GM18909 (cell line): ENCODE results near the gene PACSIN2.
"Not testable (repeated sequence)": the region's sequence is repeated elsewhere in the genome, so short reads cannot be mapped to it uniquely, and the experiment has no call there.

Experiments
- ATAC-seq: cut with Tn5 transposase; IDR thresholded peaks from one replicate; pipeline ENCODE4 v1.9.1; 2021; ENCODE audit warnings: mild to moderate bottlenecking; ENCODE audit not compliant: unreplicated experiment, poor library complexity

PACSIN2 gene

DNA sequence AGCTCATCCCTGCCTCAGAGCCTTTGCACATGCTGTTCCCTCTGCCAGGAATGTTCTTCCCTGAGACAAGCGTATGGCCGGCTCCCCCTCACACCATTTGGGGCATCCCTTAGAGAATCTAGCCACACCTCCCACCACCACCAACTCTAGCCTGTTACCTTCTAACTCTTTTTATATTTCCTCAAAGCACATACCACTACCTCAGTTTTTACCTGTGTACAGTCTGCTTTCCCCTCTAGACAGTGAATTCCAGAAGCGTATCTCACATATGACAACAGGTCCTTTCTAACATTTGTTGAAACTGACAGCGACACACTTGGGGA is 82.8 kb downstream of the PACSIN2 start:
- ATAC-seq, result no peak

- peak; percentile 46 for ATAC-seq
Measured at GRCh38 chr22:42931421-42932196, 83.3 kb downstream of the PACSIN2 start.

DNA sequence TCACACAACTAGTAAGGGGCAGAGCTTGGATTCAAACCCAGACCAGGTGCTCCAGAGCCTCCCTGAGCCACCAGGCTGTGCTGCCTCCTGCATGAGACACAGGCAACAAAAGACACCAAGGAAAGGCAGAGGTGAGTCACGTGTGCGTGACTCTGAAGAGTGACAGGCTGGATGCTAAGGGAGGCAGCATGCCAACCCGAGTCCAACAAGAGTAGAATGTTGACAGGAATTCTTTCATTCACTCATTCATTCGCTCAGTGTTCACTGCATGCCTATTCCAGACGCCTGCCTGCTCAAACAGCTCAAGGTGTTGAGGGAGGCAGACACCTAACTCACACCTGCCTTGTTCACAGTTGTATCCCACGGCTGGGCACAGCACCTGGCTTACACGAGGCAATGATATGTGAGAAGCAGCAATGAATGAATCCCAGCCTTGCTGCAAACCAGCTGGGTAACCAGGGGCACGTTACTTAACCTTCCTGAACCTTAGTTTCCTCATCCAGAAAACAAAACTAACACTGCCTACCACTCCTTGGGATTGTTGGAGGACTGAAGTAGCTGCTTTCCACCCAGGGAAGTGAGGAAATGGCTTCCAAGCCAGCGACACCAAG is 84.0 kb downstream of the PACSIN2 start:
- peak; percentile 13 for ATAC-seq

DNA sequence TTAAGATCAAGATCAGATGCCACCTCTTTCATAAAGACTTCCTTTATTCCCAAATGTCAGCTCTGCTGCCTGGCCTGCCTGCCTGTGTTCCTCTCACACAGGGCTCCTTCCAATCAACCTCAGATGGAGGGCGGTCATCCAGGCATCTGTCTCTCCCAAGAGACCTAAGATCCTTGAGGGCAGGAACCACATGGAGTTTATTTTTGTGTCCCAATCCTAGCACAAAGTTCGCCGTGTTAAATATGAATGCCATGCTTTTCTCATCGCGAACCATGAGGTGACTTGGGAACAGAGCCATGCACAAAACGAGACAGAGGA is 85.2 kb downstream of the PACSIN2 start:
- ATAC-seq, result no peak

DNA sequence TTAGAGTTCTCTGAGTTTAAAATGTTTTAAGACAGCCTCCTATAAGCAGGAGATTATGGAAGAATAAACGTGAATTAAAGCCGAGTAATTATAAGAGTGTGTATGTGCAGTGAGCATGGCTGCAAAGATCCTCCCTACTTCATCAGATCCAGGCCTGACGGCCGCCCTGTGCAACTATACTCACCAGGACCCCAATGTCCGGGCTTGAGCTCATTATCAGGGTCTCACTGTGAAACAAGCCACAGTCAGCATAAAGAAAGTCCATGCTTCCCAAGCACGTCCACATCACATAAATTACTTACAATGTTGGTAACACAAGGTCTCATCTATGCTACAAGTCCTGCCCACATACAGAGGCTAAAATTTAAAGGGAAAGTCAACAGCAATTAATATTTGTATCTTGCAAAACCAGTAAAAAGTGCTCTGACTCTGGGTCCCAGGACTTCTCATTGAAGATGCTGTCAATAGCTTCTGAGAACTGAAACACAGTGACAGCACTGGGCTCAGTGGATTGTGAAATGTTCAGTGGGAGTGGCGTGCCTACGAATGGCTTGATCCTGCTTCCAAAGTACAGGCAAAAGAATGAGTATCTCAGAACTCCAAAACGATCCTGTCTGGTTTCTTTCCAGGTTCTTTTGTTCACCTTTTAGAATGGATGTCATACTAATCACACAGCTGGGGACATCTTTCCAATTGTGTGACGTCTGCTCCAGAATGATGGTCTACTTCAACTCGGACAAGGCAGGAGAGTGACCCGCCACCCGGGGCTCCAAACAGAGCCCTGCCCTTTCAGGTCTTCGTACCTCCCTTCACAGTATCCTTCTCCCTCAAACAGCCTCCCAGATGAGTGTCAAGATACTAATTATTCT is 85.7 kb downstream of the PACSIN2 start:
- ATAC-seq, result no peak

DNA sequence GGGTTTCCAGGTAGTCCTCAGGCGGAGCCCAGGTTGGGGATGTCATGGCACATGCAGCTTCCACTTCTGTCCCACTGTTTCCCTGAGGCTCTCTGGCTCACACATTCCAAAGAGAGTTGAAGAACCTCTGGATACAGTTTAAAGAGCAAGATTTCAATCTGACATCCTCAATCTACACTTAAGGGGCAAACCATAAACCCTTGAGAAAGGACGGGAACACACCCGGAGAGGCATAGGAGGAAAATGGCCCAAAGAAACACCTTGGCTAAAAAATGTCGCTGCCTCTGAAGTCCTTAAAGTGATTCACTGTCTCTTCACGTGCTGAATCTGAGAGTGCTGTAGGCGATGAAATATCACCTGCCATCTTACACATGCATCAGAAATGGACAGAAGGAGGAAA is 87.0 kb downstream of the PACSIN2 start:
- no peak for ATAC-seq

- no peak for ATAC-seq
Measured at GRCh38 chr22:42926768-42927167, 88.2 kb downstream of the PACSIN2 start.

DNA sequence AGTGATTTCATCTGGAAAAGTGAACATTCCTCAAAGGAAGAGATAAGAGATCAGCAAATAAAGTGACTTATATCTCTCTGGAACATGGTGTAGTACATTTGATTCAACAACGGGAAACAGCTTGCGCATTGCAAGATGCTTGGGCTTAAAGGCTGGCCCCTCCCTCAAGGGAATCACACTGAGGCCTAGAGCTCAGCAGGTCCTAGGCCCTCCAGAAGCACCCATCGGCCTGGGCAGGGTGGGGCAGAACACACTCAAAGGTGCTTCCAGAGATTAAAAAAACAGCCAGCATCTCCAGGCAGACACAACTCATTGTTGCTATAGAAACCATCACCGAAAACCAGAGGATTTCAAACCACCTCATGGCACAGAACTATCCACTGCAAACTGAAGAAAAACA is 88.8 kb downstream of the PACSIN2 start:
- ATAC-seq, result no peak

DNA sequence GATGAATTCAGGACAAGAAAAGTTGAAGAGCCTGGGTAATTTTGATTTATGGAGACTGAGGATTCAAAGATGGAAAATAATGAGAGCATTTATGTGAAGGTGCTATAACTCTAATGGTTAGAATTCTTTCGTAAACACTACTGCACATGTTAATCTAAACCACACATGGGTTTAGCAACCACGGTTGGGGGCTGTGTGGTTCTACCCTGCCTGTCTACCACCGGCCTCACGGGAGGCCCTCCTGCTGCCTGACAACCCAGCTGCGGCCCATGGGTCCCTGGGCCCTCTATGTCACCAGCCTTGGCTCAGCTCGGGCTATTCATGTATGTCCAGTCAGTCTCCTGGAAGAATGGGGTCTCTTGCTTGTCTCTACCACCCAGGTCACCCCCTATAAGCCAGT is 89.4 kb downstream of the PACSIN2 start:
- ATAC-seq, result no peak

DNA sequence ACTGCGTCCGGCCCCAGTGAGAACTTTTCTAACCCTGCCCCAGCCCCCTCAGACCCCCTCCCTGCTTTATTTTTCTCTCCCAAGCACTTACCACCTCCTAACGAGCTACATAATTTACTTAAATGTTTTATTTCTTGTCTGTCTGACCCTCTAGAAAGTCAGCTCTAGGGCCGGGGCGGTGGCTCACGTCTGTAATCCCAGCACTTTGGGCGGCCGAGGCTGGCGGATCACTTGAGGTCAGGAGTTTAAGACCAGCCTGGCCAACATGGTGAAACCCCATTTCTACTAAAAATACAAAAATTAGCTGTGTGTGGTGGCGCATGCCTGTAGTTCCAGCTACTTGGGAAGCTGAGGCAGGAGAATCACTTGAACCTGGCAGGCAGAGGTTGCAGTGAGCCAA is 89.9 kb downstream of the PACSIN2 start:
- ATAC-seq, result not testable (repeated sequence)

DNA sequence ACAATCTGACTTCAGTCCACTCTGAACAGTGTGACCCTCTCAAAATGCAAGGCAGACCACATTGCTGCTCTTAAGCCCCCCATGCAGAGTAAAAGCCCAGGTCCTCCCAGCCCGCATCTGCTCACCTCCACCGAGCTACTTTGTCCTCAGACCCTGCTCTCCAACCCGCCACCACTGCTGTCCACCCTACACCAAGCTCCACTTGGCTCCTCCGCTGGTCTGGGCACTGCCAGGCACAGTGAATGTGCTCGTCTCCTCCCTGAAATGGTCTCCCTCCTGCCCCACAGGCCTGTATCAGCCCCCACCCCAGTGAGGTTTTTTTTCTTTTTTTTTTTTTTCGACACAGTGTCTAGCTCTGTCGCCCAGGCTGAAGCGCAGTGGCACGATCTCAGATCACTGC is 90.5 kb downstream of the PACSIN2 start:
- no peak for ATAC-seq

DNA sequence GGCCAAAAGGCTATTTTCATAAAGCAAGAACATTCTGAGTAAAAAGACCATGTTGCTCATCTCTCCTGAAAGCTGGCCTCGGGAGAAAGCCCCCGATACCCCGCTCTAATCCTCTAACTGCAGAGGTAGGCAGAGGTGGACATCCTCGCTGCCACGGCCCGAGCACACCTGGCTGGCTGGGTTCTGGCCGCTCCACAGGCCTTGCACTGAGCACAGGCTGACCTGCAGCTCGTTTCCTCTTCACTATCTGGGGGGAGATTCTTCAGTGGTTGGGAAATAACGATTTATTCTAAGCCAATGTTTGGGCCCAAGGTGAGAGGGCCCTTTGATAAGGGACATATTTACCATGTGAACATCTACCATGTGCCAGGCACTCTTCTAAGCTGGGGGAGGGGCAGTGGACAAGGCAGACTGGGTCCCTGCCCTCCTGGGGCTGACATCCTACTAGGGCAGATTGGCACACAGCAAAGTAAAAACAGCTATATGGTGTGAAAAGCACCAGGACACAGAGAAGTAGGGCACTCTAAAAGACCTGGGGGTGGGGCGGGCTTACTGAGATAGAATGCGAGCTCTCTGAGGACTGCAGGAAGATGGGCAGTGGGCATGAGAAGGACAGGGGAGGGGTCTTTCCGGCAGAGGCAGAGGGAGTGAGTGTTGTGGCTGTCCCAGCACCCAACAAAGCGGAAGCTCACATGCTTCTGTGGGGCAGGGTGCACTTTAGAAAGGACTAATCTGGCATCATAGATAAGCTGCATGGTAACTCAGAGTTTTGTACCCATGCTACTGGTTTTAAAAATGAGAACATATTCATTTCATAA is 92.4 kb downstream of the PACSIN2 start:
- ATAC-seq, result no peak

DNA sequence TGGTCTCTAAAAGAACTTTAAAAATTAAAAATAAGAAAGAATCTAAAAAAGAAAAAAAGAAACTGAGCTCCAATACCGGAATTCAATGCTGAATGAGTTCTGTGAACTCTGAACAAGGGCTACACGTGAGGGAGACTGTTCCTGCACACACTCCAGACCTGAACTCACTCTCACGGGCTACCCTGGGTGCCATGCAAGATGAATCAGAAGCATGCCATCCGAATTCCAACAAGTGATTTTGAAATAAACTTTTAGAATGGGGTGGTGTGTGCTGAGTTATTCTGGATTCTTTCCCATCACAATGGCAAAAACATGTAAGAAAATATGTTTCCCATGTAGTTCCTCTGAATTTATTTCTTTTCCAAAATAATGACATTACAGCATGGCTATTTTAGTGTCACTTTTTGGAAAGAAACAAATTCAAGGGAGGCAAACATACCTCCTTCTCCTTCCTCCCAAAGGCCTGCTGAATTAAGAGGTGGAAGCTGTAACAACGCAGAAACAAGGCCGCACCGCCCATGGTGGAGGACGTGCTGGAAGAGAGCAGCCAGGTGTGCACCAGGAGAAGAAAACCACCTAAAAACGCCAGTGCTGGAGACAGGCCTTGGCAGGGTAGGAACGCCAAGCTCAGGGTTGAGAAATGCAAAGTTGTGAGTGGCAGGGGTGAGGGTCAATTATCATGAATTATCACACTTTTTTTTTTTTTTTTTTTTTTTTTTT is 94.7 kb downstream of the PACSIN2 start:
- no peak for ATAC-seq

- no peak for ATAC-seq
Measured at GRCh38 chr22:42919199-42919598, 95.8 kb downstream of the PACSIN2 start.

GRCh38 chr22:42918500-42918899 is 96.4 kb downstream of the PACSIN2 start:
- no peak for ATAC-seq

- not testable (repeated sequence) for ATAC-seq
Measured at GRCh38 chr22:42917358-42917757, 97.6 kb downstream of the PACSIN2 start.

- no peak for ATAC-seq
Measured at GRCh38 chr22:42915980-42916765, 98.8 kb downstream of the PACSIN2 start.

GRCh38 chr22:42914511-42915076 is 100.4 kb downstream of the PACSIN2 start:
- no peak for ATAC-seq
